Measurements from ENCODE around the gene NR4A2.

DNA sequence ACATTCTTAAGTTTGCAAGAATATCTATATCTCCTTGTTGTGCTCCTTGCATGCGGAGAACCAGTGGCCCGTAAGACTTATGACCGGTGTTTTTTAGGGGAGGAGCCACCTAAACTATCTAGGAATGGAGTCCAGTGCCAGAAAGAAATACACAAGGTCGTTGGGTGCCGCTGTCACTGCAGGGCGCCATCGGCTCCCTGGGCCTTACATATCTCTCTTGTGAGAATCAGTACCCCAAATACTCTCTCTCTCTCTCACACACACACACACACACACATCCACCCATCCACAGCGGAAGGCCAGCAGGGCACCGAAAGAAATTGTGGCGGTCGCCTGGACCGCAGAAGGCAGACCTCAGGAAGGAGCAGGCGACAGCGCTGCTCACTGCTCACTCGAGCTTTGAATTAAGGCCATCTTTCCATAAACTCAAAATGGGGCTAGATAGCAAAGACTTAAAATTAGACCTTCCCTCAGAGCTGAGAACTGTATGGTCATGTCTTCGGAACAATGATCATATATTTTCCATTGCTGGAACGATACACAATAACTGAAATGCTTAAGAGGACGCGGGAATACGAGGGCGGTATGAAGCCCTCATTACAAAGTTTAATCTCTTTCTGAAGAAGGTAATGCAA, 10.4 kb downstream of the NR4A2 start:
- TF ChIP-seq FOXM1 (IDR thresholded peaks at IDR 0.05; ENCODE audit: borderline replicate concordance, low read depth): no peak
- TF ChIP-seq TAF1 (IDR thresholded peaks at IDR 0.05; ENCODE audit: low read depth): no peak
- TF ChIP-seq NFIC (IDR thresholded peaks at IDR 0.05): no peak
- TF ChIP-seq, protein P1, sequence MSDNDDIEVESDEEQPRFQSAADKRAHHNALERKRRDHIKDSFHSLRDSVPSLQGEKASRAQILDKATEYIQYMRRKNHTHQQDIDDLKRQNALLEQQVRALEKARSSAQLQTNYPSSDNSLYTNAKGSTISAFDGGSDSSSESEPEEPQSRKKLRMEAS (IDR thresholded peaks at IDR 0.05): no peak
- no peak for TF ChIP-seq EP300 (IDR thresholded peaks at IDR 0.05; ENCODE audit: borderline replicate concordance)
- no peak for TF ChIP-seq YY1 (IDR thresholded peaks at IDR 0.05; ENCODE audit: low read depth)
- TF ChIP-seq, protein P2, sequence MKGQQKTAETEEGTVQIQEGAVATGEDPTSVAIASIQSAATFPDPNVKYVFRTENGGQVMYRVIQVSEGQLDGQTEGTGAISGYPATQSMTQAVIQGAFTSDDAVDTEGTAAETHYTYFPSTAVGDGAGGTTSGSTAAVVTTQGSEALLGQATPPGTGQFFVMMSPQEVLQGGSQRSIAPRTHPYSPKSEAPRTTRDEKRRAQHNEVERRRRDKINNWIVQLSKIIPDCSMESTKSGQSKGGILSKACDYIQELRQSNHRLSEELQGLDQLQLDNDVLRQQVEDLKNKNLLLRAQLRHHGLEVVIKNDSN (IDR thresholded peaks at IDR 0.05): no peak
- no peak for TF ChIP-seq CEBPB (IDR thresholded peaks at IDR 0.05)

Measured in Ishikawa (cell line).